Measurements from ENCODE around the gene MIB1.

Gene MIB1

DNA sequence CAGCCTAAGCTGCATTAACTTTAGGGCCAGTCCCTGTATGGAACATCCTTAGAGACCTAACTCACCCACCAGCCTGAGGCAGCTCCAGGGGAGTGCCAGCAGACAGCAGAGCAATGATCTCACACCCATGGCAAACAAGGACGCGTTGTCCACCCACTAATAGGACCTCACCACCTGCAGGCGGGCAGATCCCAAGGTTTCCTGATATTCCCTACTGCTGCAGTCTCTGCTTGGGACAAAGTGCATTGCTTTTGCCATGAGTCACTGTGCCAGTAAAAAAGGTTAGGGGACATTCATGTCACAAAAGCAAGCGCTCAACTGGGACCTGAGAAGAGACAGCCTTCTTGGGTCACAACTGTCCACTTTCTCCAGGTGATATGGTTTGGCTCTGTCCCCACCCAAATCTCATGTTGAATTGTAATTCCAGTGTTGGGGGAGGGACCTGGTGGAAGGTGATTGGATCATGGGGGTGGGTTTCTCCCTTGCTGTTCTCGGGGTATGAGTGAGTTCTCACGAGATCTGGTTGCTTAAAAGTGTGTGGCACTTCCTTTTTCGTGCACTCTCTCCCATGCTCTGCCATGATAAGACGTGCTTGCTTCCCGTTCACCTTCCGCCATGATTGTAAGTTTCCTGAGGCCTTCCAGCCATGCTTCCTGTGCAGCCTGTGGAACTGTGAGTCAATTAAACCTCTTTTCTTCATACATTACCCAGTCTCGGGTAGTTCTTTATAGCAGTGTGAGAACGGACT is 160.2 kb downstream of the MIB1 start:
- DNase-seq = no peak

DNA sequence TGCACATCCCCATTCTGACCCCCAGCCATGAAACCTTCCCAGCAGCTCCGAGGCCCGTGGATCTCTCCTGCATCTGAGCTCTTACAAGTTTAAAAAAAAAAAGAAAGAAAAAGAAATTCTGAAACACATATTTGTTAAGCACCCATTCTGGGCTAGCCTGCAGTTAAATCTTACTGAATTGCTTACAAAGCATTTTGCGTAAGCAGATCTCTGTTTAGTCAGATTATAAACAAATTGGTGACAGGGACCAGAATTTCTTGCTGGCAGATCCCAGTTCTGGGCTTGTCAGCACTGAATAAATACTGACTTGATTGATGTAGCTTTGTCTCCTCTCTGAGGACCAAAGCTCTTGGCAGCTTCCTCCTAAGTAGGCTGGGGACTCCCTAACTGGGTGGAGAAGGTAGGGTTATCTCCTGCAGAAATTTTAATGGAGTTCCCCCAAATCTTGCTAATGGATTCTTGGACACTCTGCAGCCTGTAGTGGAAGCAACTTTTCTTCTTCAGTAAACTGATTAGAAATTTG is 160.9 kb downstream of the MIB1 start:
- no peak for DNase-seq

DNA sequence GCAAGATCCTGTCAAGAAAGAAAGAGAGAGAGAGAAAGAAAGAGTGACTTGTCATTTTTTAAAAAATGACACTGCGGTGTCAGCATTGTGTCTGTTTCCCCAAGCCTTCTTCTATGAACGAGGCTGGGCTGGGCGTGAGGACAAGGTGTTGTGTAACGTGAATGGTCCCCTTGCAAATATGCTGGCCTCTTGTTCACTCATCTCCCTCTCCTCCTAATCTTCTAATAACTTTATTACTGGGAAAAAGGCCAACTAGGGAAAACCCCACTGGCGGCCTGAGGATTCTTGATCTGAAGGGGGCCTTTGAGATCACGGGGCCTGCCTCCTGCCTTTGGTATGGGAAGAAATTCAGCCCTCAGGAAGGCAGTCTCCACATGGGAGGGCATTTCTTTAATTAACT is 163.1 kb downstream of the MIB1 start:
- DNase-seq = no peak

DNA sequence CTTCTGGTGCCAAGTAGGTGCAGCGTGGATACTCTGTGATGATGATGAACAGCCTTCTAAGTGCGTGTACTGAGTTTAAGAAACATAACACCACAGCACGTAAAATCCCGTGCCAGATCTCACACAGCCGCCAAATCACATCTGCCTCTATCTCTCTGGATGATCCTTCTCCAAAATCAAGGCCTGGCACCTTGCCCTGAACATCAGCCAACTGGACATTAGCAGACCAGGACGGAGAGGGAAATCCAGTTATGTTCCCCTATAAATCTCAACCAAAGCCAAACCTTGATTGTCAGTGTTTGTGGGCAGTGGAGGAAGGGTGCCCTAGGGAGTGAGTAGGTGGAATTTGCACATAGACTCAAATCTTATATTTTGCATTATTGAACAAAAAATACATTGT is 164.3 kb downstream of the MIB1 start:
- DNase-seq = no peak

DNA sequence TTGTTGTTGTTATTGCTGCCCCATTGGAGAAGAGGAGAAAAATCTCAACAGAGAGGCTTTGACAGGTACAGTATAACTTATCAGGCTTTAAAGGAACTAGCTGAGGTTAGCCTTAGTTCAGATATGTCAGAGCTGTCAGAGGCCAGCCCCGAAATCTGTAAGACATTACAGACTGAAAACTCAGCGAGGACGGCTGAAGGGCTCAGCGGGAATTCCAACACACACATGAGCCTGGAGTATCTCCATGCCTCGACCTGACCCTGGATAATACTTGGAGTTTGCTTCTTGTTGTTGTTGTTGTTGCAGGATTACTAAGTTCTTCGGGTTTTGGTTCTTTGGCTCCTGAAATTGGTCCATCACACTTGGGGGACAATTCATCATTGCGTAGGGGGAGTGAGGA is 166.9 kb downstream of the MIB1 start:
- no peak for DNase-seq

DNA sequence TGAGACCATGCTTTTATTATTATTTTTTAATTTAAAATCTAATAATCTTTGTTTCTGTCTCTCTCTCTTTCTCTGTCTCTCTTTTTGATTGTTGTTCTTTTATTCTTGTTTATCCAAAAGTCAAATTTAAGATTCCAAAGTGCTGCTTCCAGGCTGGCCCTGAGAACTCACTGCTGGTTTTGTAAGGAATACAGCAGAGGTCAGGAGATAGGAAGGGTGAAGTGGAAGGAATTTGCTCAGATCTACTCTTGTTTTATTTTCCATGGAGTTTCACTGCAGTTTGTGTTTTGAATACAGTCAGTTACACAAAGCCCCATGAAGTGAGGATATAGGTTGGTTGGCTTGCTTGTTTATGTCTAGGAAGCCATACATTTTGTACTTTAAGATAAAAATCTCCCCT is 168.1 kb downstream of the MIB1 start:
- no peak for DNase-seq

DNA sequence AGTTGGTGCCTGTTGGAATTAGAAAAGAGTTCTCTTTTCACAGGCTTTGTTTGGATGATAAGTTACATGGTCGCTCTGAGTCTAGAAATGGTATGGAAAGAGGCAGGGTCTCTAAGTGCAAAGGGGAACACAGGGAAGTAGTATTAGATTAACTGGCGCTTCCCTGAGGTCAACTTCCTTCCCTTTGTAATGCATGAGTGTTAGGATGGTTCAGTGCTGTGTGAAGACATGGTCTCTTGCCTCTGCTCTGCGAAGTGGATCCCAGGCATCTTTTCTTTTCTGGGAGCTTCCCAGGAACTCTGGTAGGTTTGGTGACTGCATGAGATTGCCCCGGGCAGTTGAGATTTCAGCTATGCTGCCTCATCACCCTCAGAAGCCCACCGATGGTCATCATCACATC is 170.3 kb downstream of the MIB1 start:
- no peak for DNase-seq

DNA sequence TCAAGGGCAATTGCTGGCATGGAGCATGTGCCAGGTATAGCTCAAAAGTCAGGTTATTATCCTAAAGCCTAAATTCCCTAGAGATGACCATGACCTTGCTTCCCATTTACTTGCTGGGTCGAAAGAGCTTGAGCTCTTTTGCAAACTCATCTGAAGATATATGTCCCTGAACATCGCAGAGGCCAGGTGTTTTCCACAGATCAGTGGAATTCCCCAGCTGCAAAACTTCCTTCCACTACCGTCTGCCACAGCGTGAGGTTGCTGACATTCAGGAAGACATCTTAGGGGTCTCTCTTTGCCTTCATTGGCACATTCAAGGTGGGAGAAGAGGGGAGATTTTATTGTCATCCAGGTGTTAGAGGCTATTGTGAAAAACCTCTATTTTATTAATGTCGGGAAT is 171.0 kb downstream of the MIB1 start:
- DNase-seq = no peak

DNA sequence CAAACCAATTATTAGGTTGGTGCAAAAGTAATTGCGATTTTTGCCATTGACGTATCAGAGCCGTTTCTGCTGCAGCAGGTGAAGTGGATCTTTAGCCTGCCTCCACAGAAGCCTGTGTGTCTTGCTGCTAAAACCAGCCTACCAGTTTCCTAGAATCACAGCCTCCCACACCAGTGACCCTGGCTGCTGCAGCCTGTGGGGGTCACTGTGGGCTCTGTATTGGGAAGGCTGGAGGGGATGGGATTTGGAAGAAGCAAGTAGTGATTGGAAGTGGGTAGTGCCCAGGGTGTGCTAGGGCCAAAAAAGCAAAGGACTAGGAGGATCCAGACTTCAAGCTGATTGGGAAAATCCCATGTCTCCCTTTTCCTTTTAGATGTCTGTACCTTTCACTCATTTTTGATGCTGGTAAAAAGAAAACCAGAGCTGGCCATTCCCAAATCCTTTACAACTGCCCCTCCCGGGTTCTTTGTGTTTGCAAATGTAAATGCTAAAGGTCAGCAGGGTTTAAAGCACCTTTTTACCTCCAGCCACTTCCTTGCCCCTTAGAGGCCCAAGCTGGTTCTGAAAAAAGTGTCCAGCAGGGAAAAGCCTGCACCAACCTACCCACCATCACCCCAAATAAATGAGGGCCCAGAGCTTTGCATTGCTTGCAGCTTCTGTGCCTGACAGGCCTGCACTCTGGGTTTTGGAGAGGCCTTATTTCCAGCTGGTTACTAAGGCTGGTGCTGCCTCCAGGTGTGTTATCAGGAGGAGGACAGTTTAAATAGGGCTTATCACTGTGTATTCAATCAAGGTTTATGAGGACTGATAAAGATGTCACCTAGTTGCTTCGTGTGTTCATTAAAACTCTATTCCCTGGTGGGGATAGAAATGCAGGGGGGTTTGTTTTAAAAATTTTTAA is 172.0 kb downstream of the MIB1 start:
- DNase-seq = no peak

DNA sequence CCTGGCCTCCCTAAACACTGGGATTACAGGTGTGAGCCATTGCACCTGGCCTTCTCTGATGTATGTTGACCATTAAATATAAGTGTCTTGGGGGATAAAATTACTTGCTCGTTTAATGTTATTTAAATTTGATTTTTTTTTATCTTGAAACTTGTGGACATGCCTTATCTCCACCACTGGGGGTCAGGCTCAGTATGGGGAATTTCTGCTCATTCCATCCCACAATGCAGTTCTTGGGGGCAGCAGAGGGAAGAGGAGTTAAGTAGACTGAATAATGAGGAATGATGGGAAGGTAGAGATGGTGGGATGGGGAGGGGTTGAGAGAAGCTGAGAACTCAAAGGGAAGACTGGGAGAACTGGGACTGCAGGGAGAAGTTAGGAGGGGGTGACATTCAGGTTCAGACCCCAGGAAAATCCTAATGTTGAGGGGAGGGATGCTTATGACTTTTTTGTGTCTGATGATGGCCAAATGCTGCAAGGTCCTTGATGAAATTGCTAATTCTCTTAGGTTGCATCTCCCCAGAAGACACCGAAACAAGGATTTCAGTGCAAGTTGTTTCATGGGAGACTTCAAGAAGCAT is 174.2 kb downstream of the MIB1 start:
- no peak for DNase-seq

DNA sequence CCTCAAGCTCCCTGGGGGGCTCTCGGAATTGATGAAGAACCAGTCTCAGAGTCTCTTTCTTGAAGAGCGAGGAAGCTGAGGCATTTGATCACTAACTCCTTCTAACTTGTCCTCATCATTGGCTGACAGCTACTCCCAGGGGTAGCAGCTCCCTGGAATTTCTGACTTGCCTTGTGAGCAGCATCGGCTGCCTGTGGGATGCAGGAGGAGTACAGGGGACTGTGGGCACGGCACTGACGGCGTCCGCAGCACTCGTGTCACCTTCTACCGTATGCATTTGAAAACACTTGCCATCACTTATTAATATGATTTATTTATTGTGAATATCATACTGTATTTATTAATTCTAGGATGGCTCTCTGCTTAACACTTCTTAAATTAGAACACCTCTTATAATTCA is 175.0 kb downstream of the MIB1 start:
- no peak for DNase-seq

DNA sequence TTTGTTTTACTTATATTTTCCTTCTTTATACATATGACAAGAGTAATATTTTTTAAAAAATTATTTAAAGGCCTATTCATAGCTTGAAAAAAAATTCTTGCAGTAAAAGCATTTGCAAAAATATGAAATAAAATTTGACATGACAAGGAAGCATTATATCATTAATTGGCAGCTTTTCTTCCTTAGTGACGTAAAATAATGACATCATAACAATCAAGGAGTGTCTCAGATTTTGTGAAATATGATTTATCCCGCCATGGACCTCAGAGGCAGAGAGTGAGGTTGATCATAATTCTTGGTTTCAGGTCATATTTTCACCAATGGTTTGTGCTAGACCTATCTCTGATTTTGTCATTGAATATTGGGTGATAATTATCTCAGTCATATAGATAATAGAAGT is 176.0 kb downstream of the MIB1 start:
- no peak for DNase-seq

DNA sequence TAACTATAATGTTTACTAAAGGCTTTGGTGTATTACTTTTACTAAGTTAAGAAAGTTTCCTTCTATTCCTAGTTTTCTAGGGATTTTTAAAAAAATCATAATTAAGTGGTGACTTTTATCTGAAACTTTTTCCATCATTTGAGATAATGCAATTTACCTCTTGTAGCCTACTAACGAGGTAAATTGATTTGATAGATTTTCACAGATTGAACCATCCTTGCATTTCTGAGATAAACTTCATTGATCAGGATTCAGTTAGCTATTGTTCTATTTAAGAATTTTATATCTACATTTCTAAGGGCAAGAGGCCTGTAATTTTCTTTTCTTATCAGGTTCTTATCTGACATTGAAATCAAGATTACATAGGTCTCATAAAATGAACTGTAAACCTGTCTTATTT is 178.1 kb downstream of the MIB1 start:
- DNase-seq = no peak

All from NCI-H1105 (cell line).